Natural killer cell (primary cell): ENCODE data around the gene ATXN1. TPM values are rescaled to one million over a fixed set of nuclear protein-coding genes. Genes with fewer than 3 reads are reported as not detected.

Experiments
- ATAC-seq, 3 donors: fragments of 150-1000 bp in 2 of 3; fragments of 200-7000 bp in 1 of 3; cut with Tn5 transposase; 1 replicate in 1 of 3; 2 replicates in 2 of 3; pipeline ENCODE4 v1.10.0; 2021; ENCODE audit warnings: mild to moderate bottlenecking in 2 of 3, moderate library complexity in 2 of 3
- DNase-seq, 2 donors: peaks; one replicate each; pipeline versions ENCODE4 v3.0.0 to v3.0.0-alpha.2; 2013 to 2021; ENCODE audit warnings: mixed read lengths in 1 of 2
- H3K27ac ChIP-seq: one replicate; pipeline ENCODE4 v1.5.1; 2013; ENCODE audit warnings: mild to moderate bottlenecking, low read length
- H3K27me3 ChIP-seq: one replicate; pipeline ENCODE4 v1.6.1; 2013; ENCODE audit warnings: low read length; ENCODE audit not compliant: control insufficient read depth, insufficient read depth
- H3K36me3 ChIP-seq: one replicate; pipeline ENCODE4 v1.6.1; 2013; ENCODE audit warnings: low read length; ENCODE audit not compliant: control insufficient read depth, insufficient read depth
- H3K4me1 ChIP-seq: one replicate; pipeline ENCODE4 v1.6.1; 2013; ENCODE audit warnings: low read length; ENCODE audit not compliant: control insufficient read depth, insufficient read depth
- H3K4me3 ChIP-seq: one replicate; pipeline ENCODE4 v1.5.1; 2013; ENCODE audit warnings: low read length
- H3K9me3 ChIP-seq: one replicate; pipeline ENCODE4 v1.6.1; 2013; ENCODE audit warnings: low read length; ENCODE audit not compliant: control insufficient read depth, insufficient read depth
- H3K27ac Mint-ChIP-seq, 2 donors: one replicate each; pipeline ENCODE4 v1.8.0; 2022; ENCODE audit warnings: mild to moderate bottlenecking in 2 of 2, mixed read lengths in 2 of 2, moderate library complexity in 1 of 2
- H3K27me3 Mint-ChIP-seq, 2 donors: one replicate each; pipeline ENCODE4 v1.8.0; 2022; ENCODE audit warnings: low read depth in 2 of 2, mixed read lengths in 2 of 2
- H3K36me3 Mint-ChIP-seq: one replicate; pipeline ENCODE4 v1.8.0; 2022; ENCODE audit warnings: mixed read lengths
- H3K4me1 Mint-ChIP-seq, 2 donors: one replicate each; pipeline ENCODE4 v1.8.0; 2022; ENCODE audit warnings: mixed read lengths in 2 of 2
- H3K4me3 Mint-ChIP-seq: one replicate; pipeline ENCODE4 v1.8.0; 2022; ENCODE audit warnings: mild to moderate bottlenecking, moderate library complexity, mixed read lengths
- H3K9me3 Mint-ChIP-seq, 2 donors: one replicate each; pipeline ENCODE4 v1.8.0; 2022; ENCODE audit warnings: mixed read lengths in 2 of 2
- WGBS: methylation state at CpG from one replicate; pipeline ENCODE4 v1.1.7; 2013; ENCODE audit warnings: missing lambda C conversion rate; ENCODE audit not compliant: insufficient coverage; 5-methylcytosine and 5-hydroxymethylcytosine counted together
- intact Hi-C: fragments of 100-400 bp; cut with micrococcal nuclease; formaldehyde crosslinking; loops from one replicate; pipeline ENCODE4 v1.14.2; 2022
- total RNA-seq, 4 donors: library from RNA; stranded (reverse); fragments of 120-200 nt in 1 of 4; gene quantifications; one replicate each; pipeline versions ENCODE4 v1.2.3 to v1.2.4, GENCODE V29; 2013 to 2022
- TF ChIP-seq, protein P1 (sequence below): fragments of 200-600 bp; IDR thresholded peaks from one replicate; pipeline ENCODE4 v1.8.0; 2022; ENCODE audit warnings: antibody characterized with exemption

ATXN1 gene
- total RNA-seq, 3 donors from 2014 or later (not counting 1 experiment from before 2014, with no cell fraction given), result 90.4 to 120 (median 97.9) TPM

DNA sequence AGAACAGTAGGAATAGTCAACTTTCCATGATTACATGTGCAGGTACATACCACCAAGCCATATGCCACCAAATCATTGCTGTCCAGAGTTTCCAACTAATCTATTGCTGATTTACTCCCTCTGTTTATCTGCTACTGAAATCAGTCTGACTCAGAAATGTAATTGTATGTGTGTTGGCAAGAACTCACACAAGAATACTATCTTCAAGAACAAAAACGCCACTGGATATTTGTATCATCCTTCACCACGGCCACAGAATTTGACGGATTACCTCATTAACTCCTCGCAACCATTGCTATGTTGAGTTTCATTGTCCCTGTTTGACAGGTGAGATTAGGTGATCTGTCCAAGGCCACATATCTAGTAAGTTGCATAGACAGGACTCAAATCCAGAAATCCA lies 363.6 kb downstream of the ATXN1 start:
- Mint-ChIP-seq H3K27me3 (no peaks in the 10 kb centered on the region), H3K4me1 (peaks cover 5 to 9% of the 10 kb centered on the region in 2 donors), H3K36me3 (no peaks in the 10 kb centered on the region), H3K27ac (no peak overlapping the region), H3K9me3 (no peaks in the 10 kb centered on the region), H3K4me3 (no peak overlapping the region)
- ATAC-seq, result no peak
- Histone ChIP-seq H3K36me3 (no peaks in the 10 kb centered on the region), H3K4me3 (no peak overlapping the region), H3K27ac (no peak overlapping the region), H3K9me3 (no peaks in the 10 kb centered on the region), H3K4me1 (no peaks in the 10 kb centered on the region), H3K27me3 (no peaks in the 10 kb centered on the region)
- WGBS, result 90% methylated on average over 4 of the region's 4 CpGs
- intact Hi-C loops, result no loop called here
- DNase-seq, result no peak
- TF ChIP-seq, protein P1, sequence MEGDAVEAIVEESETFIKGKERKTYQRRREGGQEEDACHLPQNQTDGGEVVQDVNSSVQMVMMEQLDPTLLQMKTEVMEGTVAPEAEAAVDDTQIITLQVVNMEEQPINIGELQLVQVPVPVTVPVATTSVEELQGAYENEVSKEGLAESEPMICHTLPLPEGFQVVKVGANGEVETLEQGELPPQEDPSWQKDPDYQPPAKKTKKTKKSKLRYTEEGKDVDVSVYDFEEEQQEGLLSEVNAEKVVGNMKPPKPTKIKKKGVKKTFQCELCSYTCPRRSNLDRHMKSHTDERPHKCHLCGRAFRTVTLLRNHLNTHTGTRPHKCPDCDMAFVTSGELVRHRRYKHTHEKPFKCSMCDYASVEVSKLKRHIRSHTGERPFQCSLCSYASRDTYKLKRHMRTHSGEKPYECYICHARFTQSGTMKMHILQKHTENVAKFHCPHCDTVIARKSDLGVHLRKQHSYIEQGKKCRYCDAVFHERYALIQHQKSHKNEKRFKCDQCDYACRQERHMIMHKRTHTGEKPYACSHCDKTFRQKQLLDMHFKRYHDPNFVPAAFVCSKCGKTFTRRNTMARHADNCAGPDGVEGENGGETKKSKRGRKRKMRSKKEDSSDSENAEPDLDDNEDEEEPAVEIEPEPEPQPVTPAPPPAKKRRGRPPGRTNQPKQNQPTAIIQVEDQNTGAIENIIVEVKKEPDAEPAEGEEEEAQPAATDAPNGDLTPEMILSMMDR, result no peak

DNA sequence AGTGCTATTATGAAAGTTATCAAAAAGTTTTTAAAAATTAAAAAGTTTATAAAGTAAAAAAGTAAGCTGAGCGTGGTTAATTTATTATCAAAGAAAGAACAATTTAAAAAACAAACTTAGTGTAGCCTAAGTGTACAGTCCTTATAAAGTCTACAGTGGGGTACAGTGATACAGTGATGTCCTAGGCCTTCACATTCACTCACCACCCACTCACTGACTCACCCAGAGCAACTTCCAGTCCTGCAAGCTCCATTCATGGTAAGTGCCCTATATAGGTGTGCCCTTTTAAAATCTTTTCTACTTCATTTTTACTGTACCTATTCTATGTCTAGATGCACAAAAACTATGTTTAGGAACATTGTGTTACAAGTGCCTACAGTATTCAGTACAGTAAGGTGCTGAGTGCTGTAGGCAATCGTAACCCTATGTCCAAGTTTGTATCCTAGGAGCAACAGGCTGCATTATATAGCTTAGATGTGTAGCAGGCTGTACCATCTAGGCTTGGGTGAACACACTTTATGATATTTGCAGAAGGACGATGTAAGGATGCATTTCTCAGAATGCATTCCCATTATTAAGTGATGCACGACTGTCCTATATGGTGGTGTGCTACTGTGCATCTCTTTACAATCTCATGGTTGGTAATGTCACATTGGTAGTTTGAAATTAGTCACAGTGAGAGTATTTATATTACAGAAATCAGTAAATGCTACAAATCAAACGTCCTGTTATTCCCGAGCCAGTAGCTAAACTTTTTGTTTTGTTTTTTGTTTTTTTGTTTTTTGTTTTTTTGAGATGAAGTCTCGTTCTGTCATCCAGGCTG lies 364.6 kb downstream of the ATXN1 start:
- intact Hi-C loops, result no loop called here
- TF ChIP-seq, protein P1, result no peak
- H3K4me1 ChIP-seq, result no peaks in the 10 kb centered on the region
- no peaks in the 10 kb centered on the region for H3K27me3 Mint-ChIP-seq
- no peaks in the 10 kb centered on the region for H3K36me3 Mint-ChIP-seq
- no peak overlapping the region for H3K27ac ChIP-seq
- H3K9me3 Mint-ChIP-seq, result no peaks in the 10 kb centered on the region
- no peaks in the 10 kb centered on the region for H3K9me3 ChIP-seq
- no peaks in the 10 kb centered on the region for H3K36me3 ChIP-seq
- peaks cover 5 to 7% of the 10 kb centered on the region in 2 donors for H3K4me1 Mint-ChIP-seq
- H3K4me3 ChIP-seq, result no peak overlapping the region
- no peaks in the 10 kb centered on the region for H3K27me3 ChIP-seq
- H3K4me3 Mint-ChIP-seq, result no peak overlapping the region
- no peak for ATAC-seq
- no peak for DNase-seq
- H3K27ac Mint-ChIP-seq, result no peak overlapping the region
- 74% methylated on average over 4 of the region's 7 CpGs for WGBS

DNA sequence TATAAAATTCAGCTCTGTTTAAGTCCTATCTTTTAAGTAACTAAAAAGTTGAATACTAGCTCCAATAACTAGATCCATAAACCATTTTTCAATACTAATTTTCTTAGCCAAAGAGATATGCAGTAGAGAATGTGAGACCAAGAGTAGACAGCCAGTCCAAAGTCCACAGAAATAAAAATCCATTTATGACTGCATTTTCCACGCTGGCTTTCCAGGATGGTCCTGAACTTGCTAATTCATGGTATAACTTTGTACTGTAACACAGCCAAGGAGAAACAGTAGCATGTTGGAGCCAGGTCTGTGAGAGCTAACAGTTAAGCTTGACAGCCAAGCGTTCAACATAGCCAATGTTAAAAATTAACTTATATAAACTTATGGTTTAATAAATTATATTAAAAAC lies 366.6 kb downstream of the ATXN1 start:
- H3K9me3 Mint-ChIP-seq, result no peaks in the 10 kb centered on the region
- intact Hi-C loops, result no loop called here
- no peak overlapping the region for H3K4me3 ChIP-seq

More for the DNA sequence above, 366.6 kb downstream of the ATXN1 start:
- Histone ChIP-seq H3K27ac (no peak overlapping the region), H3K9me3 (no peaks in the 10 kb centered on the region), H3K27me3 (no peaks in the 10 kb centered on the region), H3K4me1 (no peaks in the 10 kb centered on the region), H3K36me3 (no peaks in the 10 kb centered on the region)
- H3K4me1 Mint-ChIP-seq, result no peaks in the 10 kb centered on the region
- no peak overlapping the region for H3K27ac Mint-ChIP-seq
- no peak overlapping the region for H3K4me3 Mint-ChIP-seq
- ATAC-seq (no peak), DNase-seq (no peak)
- TF ChIP-seq, protein P1, result no peak
- H3K27me3 Mint-ChIP-seq, result no peaks in the 10 kb centered on the region
- H3K36me3 Mint-ChIP-seq, result no peaks in the 10 kb centered on the region
- 100% methylated on average over 1 of the region's 2 CpGs for WGBS
